ENCODE results near the gene TSPAN9.
A peak's percentile ranks its signal among the peaks of the same experiment; 100 is the strongest.

TSPAN9 gene

DNA sequence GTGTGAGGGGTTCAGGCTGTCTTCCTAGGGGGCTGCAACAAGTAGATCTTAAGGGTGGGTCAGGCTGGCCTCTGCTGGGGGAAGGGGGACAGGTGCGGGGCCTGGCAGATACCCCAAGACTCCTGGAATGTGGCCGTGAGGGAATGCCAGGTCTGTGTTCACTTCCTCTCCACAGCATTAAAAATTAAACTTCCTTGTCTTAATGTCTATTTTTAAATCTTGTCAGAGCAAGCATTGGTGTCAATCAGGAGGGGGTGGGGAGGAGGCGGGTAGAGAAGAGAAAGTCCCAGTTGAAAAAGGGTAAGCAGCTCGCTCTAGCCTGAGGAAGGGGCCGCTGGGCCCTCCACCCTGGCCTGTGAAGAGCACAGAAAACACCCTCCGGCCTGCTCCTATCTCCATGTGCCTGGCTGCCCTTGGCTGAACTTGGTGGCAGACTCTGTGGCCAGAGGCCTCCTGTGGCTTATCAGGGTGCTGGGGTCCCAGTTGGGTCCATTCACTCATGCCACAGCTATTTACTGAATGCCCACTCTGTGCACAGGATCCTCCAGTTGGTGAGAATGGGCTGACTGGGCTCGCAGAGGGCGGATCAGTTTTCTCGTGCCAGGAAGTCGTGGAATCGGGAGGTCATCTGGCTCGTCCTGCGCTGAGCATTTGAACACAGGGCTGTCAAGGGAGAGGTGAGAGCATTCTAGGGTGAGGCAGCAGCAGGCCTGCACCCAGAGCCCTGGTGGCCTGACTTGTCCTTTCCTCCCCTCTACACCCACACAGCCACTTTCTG lies 128.8 kb downstream of the TSPAN9 start:
- peak; percentile 36 for DNase-seq (ENCODE audit: low read depth, low spot score)

DNA sequence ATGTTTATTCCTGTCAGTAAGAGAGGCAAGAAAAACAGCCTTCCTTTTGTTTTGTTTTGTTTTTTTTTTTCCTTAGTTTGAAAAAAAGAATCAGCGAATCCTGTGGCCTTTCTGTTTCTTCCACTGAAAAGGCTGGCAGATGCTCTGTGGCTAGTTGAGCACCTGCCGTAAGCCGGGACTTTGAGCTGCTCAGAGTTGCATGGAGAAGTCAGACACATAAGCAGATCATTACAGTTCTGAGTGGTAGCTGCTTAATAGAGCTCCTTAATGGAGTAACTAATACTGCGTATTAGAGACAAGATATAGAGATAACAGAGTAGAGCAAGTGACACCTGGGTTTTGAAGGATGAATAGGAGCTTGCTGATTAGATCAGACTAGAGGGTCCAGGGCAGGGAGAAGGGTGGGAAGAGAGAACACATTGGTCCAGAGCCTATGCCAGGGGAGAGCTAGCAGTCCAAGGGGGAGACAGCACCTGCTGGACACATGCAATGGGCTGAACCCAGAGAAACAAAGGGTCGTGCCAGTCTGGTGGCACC lies 129.4 kb downstream of the TSPAN9 start:
- DNase-seq (ENCODE audit: low read depth, low spot score): no peak

DNA sequence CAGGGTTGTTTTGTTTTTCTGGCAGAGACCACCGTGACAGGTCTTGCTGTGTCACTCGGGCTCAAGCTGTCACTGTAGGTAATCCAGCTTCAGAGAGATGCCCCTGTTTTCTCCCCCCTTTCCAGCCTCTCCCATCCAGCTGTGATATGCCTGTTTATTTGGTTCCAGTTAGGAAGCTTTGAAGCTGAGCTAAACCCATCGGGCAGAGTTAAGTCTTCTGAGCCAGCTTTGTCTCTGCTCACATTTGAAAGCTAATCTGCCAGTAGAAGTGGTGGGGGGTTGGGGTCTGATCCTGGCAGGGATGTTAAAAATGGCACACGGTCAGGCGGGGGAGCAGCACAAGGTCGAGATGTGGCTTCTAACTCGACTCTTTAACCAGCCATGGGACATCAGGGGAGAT lies 130.0 kb downstream of the TSPAN9 start:
- no peak for DNase-seq (ENCODE audit: low read depth, low spot score)

DNA sequence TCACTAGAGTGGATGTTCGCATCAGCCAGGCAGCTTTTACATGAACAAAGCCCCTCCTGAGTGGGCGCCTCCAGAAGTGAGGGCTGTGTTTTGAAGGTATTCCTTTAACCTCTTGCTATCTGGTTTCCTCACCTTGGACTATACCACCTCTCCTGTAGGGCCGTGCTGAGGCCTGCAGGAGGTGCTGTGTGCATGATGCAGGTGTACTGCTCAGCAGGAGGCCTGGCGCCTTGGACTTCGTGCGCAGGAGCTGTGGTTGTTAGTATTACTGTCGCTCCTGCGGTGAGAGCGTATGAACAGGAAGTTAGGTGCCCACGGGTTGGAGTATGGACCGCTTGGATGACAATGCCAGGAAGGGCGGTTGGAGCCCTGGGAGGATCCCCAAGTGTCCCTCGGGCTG lies 130.7 kb downstream of the TSPAN9 start:
- DNase-seq (ENCODE audit: low read depth, low spot score): no peak

DNA sequence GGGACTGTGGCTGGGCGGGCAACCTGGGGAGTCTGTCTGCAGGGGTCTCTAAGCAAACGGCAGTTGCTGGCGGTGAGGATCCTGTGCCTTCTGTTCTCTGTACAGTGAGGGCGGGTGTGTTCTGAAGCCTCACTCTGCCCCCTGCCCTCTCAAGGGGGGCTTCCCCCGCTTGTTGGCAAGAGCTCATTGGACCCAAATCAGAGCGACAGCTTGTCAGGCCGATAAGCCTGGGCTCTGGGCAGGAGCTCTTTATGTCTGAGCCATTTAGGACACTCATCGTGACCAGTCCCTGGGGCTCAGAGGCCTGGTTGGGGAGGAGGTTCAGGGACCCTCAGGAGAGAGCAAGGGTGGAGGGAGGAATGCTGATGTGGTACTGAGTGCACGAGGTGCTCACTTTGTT lies 136.0 kb downstream of the TSPAN9 start:
- DNase-seq (ENCODE audit: low read depth, low spot score): no peak

DNA sequence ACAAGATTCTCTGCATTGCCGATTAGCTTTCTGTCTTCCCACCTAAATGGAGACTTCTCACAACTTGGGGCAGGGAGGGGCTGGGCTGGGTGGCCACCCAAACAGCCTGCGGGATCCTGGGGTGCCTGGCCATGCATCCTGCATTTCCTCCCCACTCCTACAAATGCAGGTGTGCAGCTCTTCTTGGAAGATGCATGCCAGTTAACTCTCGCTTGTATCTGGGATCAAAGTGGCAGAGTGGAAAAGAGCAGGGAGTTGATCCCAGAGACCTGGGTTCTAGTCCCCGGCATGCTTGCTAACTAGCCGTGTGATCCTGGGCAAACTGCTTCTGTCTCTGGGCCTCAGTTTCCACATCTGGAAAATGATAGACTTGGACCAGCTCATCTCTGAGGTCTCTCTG lies 136.6 kb downstream of the TSPAN9 start:
- DNase-seq (ENCODE audit: low read depth, low spot score): no peak

DNA sequence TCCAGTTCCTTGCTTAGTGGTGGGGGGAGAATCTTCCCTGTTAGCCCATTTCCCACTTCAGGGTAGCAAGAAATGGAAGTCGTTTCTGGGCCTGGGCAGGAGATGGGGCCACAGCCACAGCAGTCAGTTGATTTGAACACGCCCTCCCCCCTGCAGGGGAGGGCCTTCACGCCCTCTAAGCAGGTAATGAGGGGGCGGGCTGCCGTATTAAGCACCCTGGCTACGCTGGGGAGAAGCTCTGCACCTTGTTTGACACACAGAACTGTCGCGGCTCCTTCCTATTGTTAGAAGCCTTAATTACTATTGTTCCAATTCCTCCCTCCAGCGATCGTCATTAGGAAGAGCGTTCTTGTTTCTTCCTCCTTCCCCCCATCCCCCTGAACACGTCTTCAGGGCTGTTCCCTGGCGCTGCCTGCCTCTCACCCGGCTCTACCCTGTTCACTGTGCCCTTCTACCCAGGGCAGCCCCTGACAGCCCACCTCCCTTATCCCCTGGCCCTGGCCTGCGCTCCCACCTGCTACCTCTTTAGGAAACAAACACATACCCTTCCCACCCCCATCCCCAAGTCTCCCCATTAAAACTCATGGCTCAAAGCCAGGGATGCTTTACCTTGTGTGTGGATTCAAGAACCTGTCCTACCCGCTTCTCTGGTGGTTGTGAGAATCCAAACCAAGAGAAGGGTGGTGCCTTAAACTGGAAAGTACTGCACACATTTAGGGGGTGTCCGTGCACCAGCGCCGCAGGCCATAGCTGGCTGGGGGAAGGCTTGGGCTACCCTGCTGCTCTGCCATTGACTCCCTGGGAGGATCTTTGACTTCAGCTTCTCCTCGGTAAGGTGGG lies 137.6 kb downstream of the TSPAN9 start:
- DNase-seq (ENCODE audit: low read depth, low spot score): no peak

DNA sequence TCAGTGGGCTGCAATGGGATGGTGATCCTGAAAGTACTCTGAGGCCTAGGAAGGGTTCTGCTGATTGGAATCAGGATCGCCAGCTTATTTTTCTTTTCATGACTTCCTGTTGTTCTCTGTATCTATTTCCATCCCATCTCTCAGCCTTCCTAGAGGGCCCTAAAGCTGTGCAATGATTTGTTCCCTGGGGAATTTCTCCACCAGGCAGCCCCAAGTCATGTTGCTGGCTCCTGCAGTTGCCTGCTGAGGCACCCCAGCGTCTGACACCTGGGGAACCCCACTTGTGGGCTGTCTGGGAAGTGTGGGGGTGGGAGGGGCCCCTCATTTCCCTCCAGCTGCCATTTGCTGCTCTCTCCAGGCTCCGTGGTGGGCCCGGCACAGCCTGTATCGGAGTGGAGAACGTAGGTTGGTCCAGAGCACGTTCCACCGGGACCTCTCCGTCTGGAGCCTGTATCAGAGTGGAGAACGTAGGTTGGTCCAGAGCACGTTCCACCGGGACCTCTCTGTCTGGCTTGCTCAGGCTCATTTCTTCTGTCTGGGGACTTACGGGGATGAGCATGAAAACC lies 138.3 kb downstream of the TSPAN9 start:
- no peak for DNase-seq (ENCODE audit: low read depth, low spot score)

DNA sequence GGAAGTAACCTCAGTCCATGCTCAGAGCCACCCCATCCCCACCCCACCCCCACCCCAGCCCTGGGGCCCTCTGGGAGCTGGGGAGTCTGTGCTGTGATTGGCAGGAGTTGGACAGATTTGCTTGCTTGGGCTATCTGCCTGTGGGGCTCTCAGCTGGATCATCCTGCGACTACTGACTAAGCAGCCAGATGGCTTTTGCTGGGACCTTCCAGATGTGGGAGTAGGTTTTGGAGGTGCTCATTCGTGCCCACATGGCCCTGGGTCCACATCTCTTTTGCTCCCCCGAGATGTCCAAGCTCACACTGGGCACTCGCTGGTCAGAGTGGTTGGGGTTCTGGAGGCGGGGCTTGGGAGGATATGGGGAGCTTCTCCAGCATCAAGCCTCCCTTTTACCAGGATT lies 138.9 kb downstream of the TSPAN9 start:
- DNase-seq (ENCODE audit: low read depth, low spot score): no peak

DNA sequence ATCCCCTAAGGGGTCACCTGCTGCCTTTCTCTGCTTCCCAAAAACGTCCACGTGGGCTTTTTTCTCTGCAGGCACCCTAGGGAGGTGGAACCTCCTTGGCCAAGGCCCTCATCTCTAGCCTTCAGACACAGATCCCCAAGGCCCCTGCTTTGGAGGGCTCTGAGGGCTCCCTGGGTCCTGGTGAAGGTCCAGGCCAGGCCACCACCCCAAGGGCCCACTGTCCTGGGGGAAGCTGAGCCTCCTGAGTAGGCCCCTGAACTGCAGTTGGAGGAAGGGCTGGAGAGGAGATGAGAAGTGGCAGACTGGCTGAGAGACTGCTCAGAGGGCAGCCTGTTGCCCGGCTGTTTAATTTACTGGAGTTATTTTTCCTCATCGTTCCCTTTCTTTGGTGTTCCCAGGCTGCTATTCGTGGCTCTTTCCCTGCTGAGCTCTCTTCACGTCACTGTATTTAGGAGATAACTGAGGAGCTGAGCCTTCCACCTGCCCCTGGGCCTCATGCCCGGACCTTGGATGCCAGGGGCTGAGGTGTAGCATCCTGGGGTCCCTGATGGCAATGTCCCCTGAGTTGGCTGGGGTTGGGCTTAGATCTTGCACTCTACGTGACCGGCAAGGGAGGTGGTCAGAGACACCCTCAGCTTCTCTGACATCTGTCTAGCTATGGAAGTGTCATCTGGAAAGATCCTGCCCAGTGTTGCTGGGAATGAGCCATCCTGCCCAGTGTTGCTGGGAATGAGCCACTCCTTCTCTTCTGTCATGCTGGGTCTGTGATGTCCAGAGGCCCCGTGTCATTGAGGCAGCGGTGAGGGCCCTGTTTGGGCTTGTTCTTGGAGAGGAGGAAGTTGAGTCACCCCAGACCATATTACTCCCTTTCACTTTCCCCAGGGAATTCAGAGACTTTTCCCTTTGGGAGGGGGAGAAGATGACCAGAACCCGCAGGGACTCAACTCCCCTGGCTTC lies 139.8 kb downstream of the TSPAN9 start:
- peak; percentile 66 for DNase-seq (ENCODE audit: low read depth, low spot score)

DNA sequence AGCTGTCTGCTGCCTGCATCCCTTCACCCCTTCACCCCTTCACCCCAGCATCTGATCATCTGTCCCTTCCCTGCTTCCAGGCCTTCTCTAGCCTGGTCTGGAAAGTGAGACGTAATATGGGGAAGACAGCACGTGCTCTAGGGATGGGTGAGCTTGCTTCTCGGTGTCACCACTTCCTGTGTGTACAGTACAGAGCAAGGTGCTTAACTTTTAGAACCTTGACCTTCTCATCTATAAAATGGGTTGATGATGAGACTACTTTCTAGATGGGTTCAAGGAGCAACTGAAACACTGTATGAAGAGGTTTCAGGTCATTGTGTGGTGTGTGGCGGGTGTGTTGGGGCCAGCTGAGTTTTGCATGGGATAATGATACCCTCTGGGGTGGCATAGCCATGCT lies 140.5 kb downstream of the TSPAN9 start:
- no peak for DNase-seq (ENCODE audit: low read depth, low spot score)

DNA sequence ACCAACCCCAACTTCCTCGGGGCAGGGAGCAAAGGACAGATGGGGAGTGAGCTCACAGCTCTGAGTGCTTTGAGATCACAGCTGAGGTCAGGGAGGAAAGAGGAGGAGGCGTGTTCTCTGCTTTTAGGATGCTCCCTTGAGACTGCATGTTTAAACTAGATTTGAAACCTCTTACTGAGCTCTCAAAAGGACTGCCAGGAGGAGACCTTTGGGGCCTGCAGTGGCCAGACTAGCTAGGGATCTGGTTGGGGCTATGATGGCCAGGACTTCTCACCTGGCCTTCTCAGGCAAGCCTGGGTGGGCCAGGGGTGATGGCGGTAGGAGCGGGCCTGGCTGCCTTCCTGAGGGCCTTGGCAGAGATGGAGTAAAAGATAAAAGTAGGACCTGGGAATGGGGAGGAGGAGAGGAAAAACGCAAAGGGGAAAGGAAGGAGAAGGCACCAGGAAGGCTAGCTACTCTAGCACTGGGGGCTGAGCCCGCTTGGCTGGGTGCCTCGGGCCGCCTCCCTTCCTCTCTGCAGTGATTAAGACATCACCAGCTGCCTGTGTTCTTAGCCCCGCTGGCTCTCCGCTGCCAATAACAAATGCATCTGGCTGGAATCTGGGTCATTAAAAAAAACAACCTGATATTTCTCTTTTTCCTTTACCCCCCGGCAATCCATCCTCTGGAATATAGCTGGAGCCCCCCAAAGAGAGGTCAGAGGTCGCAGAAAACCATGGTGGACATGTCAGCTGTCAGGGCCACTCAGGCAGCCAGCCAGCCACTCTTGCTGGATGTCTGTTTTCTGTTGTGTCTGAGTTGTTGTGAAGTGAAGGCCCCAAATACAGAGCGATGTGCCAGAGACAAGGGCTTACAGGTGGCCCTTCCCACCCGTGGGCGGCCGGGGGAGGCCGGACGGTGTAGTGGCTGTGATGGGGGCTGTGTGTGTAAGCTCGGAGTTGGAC lies 141.3 kb downstream of the TSPAN9 start:
- peak; percentile 87 for DNase-seq (ENCODE audit: low read depth, low spot score)

DNA sequence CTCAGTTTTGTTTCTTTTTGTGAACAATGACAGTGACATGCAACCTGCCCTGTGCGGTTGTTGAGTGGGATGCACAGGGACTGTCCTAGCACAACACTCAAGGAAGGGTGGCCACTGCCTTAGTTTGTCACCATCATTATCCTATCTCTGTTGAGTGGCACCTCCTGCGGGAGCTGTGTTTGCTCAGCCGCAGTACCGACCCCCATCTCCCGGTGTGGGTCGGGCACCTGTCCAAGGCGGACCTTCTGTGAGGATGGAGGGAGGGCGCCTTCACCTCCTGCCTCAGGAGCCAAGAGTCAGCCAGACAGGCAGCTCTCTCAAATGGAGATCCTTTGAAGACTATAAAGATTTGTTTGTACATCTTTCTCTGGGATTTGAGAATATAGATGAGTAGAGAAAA lies 142.1 kb downstream of the TSPAN9 start:
- no peak for DNase-seq (ENCODE audit: low read depth, low spot score)

DNA sequence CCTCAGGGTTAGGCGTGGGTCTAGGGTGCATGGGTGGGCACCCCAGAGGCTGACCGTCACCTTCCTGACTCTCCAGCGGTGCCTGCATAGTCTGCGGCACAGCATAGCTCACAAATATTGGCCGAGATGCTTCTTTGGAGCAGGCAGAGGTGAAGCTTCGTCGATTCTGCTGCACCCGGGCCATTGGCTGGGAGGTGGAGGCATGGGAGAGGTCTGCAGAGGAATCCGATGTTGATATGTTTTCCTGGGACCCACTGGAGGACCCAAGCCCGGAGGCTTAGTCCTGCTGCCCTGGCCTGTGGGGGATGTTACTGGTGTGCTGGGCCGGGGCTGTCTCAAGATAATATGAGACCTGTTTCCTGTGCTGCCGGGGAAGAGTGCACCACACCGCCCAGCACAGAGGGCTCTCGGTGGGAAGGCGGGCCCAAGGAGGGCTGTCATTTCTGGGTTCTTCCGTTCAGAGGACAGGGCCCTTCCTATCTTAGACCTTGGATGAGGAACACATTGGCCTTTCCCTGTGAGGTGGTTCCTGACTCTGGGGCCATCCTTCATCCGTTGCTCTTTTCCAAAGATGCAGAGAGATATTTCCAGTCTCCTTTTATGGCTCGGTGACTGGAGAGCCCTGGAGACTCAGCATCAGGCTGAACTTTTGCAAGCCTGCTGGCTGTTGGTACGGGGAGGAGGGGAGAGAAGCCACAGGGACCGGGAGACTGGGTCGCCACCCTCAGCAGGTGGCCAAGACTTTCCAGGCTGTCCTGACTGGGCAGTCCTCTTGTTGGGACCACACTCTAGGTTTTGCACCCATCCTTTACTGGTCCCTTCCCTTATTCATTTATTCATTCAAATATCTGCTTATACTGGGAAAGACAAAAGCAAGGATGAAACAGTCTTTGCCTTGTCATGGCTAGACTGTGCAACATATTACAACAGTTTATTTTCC lies 143.5 kb downstream of the TSPAN9 start:
- DNase-seq (ENCODE audit: low read depth, low spot score): no peak

DNA sequence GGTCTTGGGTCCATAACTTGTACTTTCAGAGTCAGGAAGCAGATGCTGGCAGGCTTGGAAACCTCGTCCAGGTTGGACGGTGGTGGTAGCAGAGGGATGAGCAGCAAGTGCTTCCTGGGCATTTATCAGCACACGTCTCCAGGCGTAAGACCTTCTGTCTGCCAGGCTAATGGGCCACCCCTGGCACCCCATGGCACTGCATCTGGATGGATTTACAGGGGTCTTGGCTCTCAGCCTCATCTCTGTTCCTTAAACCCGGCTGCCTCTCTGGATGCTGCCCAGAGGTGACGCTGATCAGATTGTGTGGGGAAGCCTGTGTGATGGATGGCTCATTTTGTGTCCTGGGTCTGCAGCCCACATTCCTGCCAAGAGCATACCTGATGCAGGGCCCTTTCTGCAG lies 145.1 kb downstream of the TSPAN9 start:
- no peak for DNase-seq (ENCODE audit: low read depth, low spot score)

DNA sequence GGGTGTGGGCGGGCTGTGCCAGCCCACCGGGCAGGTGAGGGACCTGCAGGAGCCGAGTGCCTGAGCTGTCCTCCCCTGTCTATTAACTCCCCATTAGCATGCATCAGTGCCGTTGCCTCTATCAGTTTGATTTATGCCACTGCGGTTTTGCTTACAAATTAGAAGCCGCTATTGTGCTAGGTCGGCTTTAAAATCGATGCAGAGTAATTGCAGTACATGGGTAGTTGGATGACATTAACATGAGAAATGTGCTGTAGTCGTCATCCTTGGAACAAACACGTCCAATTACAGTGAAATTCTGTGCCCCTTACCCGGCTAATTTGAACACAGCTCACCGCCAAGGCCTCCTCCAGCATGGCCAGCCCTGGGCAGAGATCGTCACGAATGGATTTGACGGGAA lies 145.8 kb downstream of the TSPAN9 start:
- peak; percentile 81 for DNase-seq (ENCODE audit: low read depth, low spot score)

DNA sequence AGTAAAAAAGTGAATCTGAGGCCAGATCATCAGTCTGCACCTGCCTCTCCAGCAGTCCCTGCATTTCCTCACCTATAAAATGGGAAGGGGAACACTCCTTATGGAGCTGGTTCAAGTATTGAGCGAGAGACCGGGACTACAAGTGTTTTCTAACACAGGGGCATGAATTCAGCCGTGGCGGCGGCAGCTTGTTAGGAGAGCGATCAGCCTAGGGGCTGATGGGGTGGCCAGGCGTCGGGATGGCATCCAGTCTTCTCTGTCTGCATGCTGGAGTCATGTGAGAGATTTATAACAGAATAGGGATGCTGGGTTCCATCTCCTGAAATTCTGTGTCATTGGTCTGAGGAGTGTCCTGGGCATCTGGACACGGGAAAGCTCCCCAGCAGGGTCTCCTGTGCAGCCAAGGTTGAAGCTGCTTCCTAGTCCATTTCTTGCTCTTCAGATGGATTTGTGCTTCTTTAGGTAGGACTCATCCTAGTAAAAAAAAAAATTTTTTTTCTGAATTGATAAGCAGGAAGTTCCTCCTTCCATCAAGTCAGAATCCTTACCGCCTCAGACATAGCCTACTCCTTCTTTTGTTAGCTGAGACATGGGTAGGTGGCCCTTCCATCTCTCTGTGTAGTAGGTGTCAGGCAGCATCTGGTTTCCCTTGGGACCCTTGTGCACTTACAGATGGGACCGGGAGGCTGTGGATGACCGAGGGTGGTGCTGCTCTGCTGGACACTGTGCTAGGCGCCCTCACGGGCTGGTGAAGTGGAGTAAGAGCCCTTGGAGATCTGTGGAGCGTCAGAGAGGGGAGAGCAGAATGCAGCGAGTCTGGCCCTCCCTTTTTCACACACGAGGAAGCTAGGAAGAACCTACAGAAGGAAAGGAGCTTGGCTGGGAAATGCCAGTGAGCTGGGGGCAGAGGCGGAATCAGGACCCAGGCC lies 146.7 kb downstream of the TSPAN9 start:
- DNase-seq (ENCODE audit: low read depth, low spot score): no peak

DNA sequence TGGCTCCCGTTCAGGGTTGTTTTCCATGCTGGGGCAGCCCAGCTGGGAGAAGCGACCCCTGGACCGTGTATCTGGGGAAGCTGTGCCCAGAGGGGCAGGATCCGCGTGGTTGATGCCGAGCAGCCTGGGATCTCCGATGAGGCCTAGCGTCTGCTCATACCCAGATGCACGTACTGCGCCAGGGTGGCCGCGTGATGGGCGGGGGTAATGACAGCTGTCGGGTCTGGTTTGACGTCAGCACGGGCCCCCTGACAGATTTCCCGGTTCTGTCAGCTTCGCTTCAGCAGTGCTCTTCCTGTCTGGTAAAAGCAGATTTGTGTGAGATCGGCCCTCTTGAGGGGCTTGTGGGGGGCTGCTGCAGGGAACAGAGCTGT lies 147.3 kb downstream of the TSPAN9 start:
- DNase-seq (ENCODE audit: low read depth, low spot score): no peak

Measured in astrocyte of the hippocampus (primary cell).